K562 (cell line): ENCODE measurements around the gene DKKL1. TPM values are rescaled to one million over a fixed set of nuclear protein-coding genes. Genes with fewer than 3 reads are reported as not detected.
A peak's percentile ranks its signal among the peaks of the same experiment; 100 is the strongest.

Source experiments
- ARNT ChIP-seq, 2 experiments: fragments of 450-650 bp; IDR thresholded peaks; 2 replicates each; pipeline ENCODE4 v1.6.1; 2016; ENCODE audit warnings: mild to moderate bottlenecking in 1 of 2
- CCAR2 ChIP-seq: fragments of 200-400 bp; formaldehyde crosslinking; IDR thresholded peaks from 2 replicates; pipeline ENCODE4 v1.6.1; 2017; ENCODE audit warnings: mild to moderate bottlenecking, low read depth, low read length
- E2F3 ChIP-seq: fragments of 250-450 bp; sonication (Bioruptor Pico); IDR thresholded peaks from 2 replicates; pipeline ENCODE4 v1.4.0; 2020; ENCODE audit warnings: mild to moderate bottlenecking
- EP300 ChIP-seq: IDR thresholded peaks from 2 replicates; pipeline ENCODE4 v1.6.1; 2012; ENCODE audit warnings: low read length, improper control_type of control experiment
- FOXK1 ChIP-seq: sonication (generic); formaldehyde crosslinking; IDR thresholded peaks from 2 replicates; pipeline ENCODE4 v1.8.0; 2022; ENCODE audit warnings: missing genetic modification reagents, mild to moderate bottlenecking, borderline replicate concordance
- MCM7 ChIP-seq, 2 experiments: fragments of 450-650 bp; IDR thresholded peaks; 2 replicates each; pipeline ENCODE4 v1.6.1; 2016 to 2018
- MIER1 ChIP-seq: fragments of 450-650 bp; IDR thresholded peaks from 2 replicates; pipeline ENCODE4 v1.6.1; 2016; ENCODE audit warnings: antibody characterized with exemption, mild to moderate bottlenecking, low read depth
- NKRF ChIP-seq: fragments of 450-650 bp; IDR thresholded peaks from 2 replicates; pipeline ENCODE4 v1.6.1; 2016; ENCODE audit warnings: borderline replicate concordance
- PHB ChIP-seq: fragments of 250-450 bp; sonication (Bioruptor Pico); IDR thresholded peaks from 2 replicates; pipeline ENCODE4 v1.5.0; 2021
- RBFOX2 ChIP-seq: fragments of 200-400 bp; formaldehyde crosslinking; IDR thresholded peaks from 2 replicates; pipeline ENCODE4 v1.6.1; 2017; ENCODE audit warnings: low read depth, mild to moderate bottlenecking, low read length, moderate library complexity
- RNF2 ChIP-seq: sonication (generic); IDR thresholded peaks from 2 replicates; pipeline ENCODE4 v1.6.1; 2016
- SMAD3 ChIP-seq: fragments of 450-650 bp; formaldehyde crosslinking; conservative IDR thresholded peaks from 2 replicates; pipeline ENCODE4 v1.4.0; 2020; ENCODE audit warnings: mild to moderate bottlenecking
- TEAD1 ChIP-seq, 2 experiments: fragments of 450-650 bp in 1 of 2; sonication (generic) in 1 of 2; formaldehyde crosslinking; IDR thresholded peaks; 2 replicates each; pipeline versions ENCODE4 v1.4.0 to v1.8.0; 2020 to 2022; ENCODE audit warnings: mild to moderate bottlenecking in 2 of 2, missing genetic modification reagents in 1 of 2
- TRIM24 ChIP-seq, 2 experiments: fragments of 450-650 bp; IDR thresholded peaks; 2 replicates each; pipeline ENCODE4 v1.6.1; 2016
- TSC22D4 ChIP-seq: fragments of 450-650 bp; IDR thresholded peaks from 2 replicates; pipeline ENCODE4 v1.6.1; 2016; ENCODE audit warnings: missing genetic modification characterization, missing biosample characterization, control low read depth
- ZBTB26 ChIP-seq: fragments of 450-650 bp; formaldehyde crosslinking; IDR thresholded peaks from 2 replicates; pipeline ENCODE4 v1.4.0; 2022; ENCODE audit warnings: missing genetic modification characterization
- ZNF395 ChIP-seq: fragments of 200-800 bp; sonication (Bioruptor generic); IDR thresholded peaks from 2 replicates; pipeline ENCODE4 v1.6.1; 2017; ENCODE audit warnings: missing genetic modification characterization, missing compliant biosample characterization
- ZNF431 ChIP-seq: sonication (generic); formaldehyde crosslinking; IDR thresholded peaks from 2 replicates; pipeline ENCODE4 v1.8.0; 2022; ENCODE audit warnings: mild to moderate bottlenecking, missing genetic modification reagents
- ZNF507 ChIP-seq: conservative IDR thresholded peaks from 2 replicates; pipeline ENCODE4 v1.6.1; 2017; ENCODE audit warnings: missing genetic modification characterization, missing compliant biosample characterization
- ZNF668 ChIP-seq: fragments of 250-450 bp; sonication (Bioruptor Pico); IDR thresholded peaks from 2 replicates; pipeline ENCODE4 v1.8.0; 2022; ENCODE audit warnings: mild to moderate bottlenecking, inconsistent platforms
- ZNF695 ChIP-seq: fragments of 450-650 bp; formaldehyde crosslinking; IDR thresholded peaks from 2 replicates; pipeline ENCODE4 v1.4.0; 2020; ENCODE audit warnings: mild to moderate bottlenecking, moderate library complexity
- ZSCAN32 ChIP-seq: fragments of 450-650 bp; formaldehyde crosslinking; IDR thresholded peaks from 2 replicates; pipeline ENCODE4 v1.4.0; 2020; ENCODE audit warnings: mild to moderate bottlenecking, moderate library complexity
- polyA plus RNA-seq, 8 experiments: library from polyadenylated mRNA; depleted of rRNA in 4 of 8; stranded (reverse) in 5 of 8; unstranded in 3 of 8; fragments of >200 nt; fragmentation: Nextera tagmentation in 2 of 8; fragmentation: Illumina TruSeq in 1 of 8; extraction: Ambion mirVana in 2 of 8; extraction: Trizol in 1 of 8; gene quantifications; 2 replicates each; pipeline versions ENCODE4 v1.2.1 to v1.2.3, GENCODE V29; 2011 to 2014; ENCODE audit warnings: inconsistent platforms in 1 of 8, missing spikeins in 1 of 8
- total RNA-seq, 7 experiments: library from RNA; depleted of rRNA in 6 of 7; stranded (reverse); fragments of >200 nt in 6 of 7; fragmentation: Illumina TruSeq in 2 of 7; extraction: Trizol in 2 of 7; gene quantifications; 2 replicates each; pipeline versions ENCODE4 v1.2.1 to v1.2.3, GENCODE V29; 2011 to 2021; ENCODE audit warnings: low replicate concordance in 1 of 7
- TF ChIP-seq, protein P1 (sequence below): fragments of 450-650 bp; conservative IDR thresholded peaks from 2 replicates; pipeline ENCODE4 v1.6.1; 2016; ENCODE audit warnings: missing genetic modification characterization, low read depth, mild to moderate bottlenecking, control low read depth, missing compliant biosample characterization
- TF ChIP-seq, protein P2 (sequence below), 2 experiments: fragments of 450-650 bp in 1 of 2; sonication (generic) in 1 of 2; formaldehyde crosslinking; conservative IDR thresholded peaks; 2 replicates each; pipeline versions ENCODE4 v1.4.0 to v1.8.1; 2020 to 2022; ENCODE audit warnings: mild to moderate bottlenecking in 1 of 2, missing genetic modification reagents in 1 of 2

DKKL1 gene
- total and polyA plus RNA-seq, 9 of the 15 experiments (the other 6 are each of a cell fraction or from before 2014, with no cell fraction given) = 0.15 to 1.7 (median 0.52) TPM

DNA sequence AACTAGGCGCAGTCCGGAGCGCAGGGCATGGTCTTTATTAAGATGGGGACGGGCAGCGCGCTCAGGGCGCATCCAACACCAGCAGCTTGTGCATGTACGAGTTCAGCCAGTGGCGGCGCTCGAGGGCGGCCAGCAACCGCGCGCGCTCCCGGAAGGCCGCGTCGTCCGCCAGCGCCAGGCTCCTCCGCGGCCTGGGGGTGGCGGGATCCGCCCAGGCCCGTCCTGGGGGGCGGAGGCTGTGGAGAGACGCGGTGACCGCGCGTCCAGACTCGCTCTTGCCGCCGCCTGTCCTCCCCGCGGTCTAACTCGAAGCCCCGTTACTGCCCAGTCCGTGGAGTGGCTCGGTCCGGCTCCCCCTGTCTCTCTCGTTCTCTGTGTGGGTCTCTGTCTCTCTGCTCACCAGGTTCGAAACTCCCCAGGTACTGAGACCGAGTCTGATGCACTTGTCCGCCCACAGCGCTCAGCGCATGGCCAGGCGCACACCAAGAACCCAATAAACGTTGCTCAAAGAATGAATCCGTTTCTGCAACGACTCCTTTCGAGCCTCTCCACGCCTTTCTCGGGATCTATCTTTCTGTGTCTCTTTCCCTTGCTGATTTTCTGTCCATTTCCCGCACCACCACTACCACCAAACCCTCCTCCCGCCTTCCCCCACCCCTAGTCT lies 58.9 kb downstream of the DKKL1 start (continued):
- TF ChIP-seq CCAR2 = no peak
- TF ChIP-seq SMAD3 (CRISPR knock-in tag) = no peak
- TF ChIP-seq, protein P1, sequence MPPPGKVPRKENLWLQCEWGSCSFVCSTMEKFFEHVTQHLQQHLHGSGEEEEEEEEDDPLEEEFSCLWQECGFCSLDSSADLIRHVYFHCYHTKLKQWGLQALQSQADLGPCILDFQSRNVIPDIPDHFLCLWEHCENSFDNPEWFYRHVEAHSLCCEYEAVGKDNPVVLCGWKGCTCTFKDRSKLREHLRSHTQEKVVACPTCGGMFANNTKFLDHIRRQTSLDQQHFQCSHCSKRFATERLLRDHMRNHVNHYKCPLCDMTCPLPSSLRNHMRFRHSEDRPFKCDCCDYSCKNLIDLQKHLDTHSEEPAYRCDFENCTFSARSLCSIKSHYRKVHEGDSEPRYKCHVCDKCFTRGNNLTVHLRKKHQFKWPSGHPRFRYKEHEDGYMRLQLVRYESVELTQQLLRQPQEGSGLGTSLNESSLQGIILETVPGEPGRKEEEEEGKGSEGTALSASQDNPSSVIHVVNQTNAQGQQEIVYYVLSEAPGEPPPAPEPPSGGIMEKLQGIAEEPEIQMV (tag) = peak; percentile 49; the same call in 1 of the 2 replicates
- peak; percentile 51; the same call in 1 of the 2 replicates for TF ChIP-seq RNF2
- no peak for TF ChIP-seq ZNF507 (tag)
- no peak for TF ChIP-seq PHB
- TF ChIP-seq TEAD1 (CRISPR knock-in tag; IDR thresholded peaks at IDR 0.05) = peak in 1 of 2 experiments; percentile 83; a peak in 2 of 4 replicates
- TF ChIP-seq MCM7 (IDR thresholded peaks at IDR 0.05) = no peak
- no peak for TF ChIP-seq ZBTB26 (CRISPR knock-in tag)
- TF ChIP-seq, protein P2, sequence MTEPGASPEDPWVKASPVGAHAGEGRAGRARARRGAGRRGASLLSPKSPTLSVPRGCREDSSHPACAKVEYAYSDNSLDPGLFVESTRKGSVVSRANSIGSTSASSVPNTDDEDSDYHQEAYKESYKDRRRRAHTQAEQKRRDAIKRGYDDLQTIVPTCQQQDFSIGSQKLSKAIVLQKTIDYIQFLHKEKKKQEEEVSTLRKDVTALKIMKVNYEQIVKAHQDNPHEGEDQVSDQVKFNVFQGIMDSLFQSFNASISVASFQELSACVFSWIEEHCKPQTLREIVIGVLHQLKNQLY (CRISPR knock-in tag; conservative IDR thresholded peaks at IDR 0.05) = no peak
- 0 out of 2 replicates have a peak, but pooled peaks have one; percentile 18 for TF ChIP-seq ZNF431
- TF ChIP-seq ZSCAN32 (CRISPR knock-in tag) = no peak
- TF ChIP-seq ZNF395 = no peak
- TF ChIP-seq NKRF = no peak
- peak; percentile 80 for TF ChIP-seq RBFOX2
- no peak for TF ChIP-seq FOXK1
- TF ChIP-seq MIER1 = peak; percentile 64; the same call in 1 of the 2 replicates
- no peak for TF ChIP-seq EP300
- no peak for TF ChIP-seq ARNT (IDR thresholded peaks at IDR 0.05)
- peak; percentile 33 to 45; a peak in 2 of 4 replicates for TF ChIP-seq TRIM24 (IDR thresholded peaks at IDR 0.05)
- TF ChIP-seq TSC22D4 = no peak
- peak; percentile 83 for TF ChIP-seq E2F3 (CRISPR knock-in tag)
- no peak for TF ChIP-seq ZNF695 (CRISPR knock-in tag)
- TF ChIP-seq ZNF668 = no peak
